ENCODE results near the gene GPR146. TPM values are rescaled to one million over a fixed set of nuclear protein-coding genes. Genes with fewer than 3 reads are reported as not detected.
A peak's percentile ranks its signal among the peaks of the same experiment; 100 is the strongest.

Gene GPR146
- total RNA-seq, 4 donors from 2014 or later: 8.7 to 49.4 (median 32.7) TPM

GRCh38 chr7:1065585-1066241 is 21.4 kb downstream of the GPR146 start:
- peaks cover 14 to 19% of the 10 kb centered on the region in 2 donors for H3K4me1 ChIP-seq
- H3K27me3 ChIP-seq: no peaks in the 10 kb centered on the region
- intact Hi-C loops (cut with DNase I): loop anchor here (2.0 kb wide), 1 partner anchor 73 kb away; no protein-coding TSS in a partner anchor
- TF ChIP-seq CTCF (IDR thresholded peaks at IDR 0.05) (peak; percentile 86 to 97 (median 92)), POLR2A (IDR thresholded peaks at IDR 0.05) (no peak)
- DNase-seq: peak; percentile 91
- 0 to 26% methylated on average over 2 to 15 of the region's 48 CpGs for WGBS, 2 donors
- peak overlapping the region in 1 of 3 donors; percentile 15 for H3K27ac ChIP-seq
- H3K4me3 ChIP-seq (replicated peaks in 1 of 3): no peak overlapping the region
- H3K9me3 ChIP-seq: no peaks in the 10 kb centered on the region
- H3K36me3 ChIP-seq: no peaks in the 10 kb centered on the region

- Histone ChIP-seq H3K9me3 (no peaks in the 10 kb centered on the region), H3K4me3 (replicated peaks in 1 of 3) (no peak overlapping the region), H3K27ac (peak overlapping the region in 1 of 3 donors; percentile 15), H3K4me1 (peaks cover 10 to 14% of the 10 kb centered on the region in 2 donors), H3K36me3 (no peaks in the 10 kb centered on the region), H3K27me3 (no peaks in the 10 kb centered on the region)
- TF ChIP-seq CTCF (IDR thresholded peaks at IDR 0.05) (no peak), POLR2A (IDR thresholded peaks at IDR 0.05) (no peak)
- 82 to 83% methylated on average over 7 to 21 of the region's 21 CpGs for WGBS, 2 donors
- intact Hi-C loops (cut with DNase I): loop anchor here (2.0 kb wide), 1 partner anchor 73 kb away; no protein-coding TSS in a partner anchor
- DNase-seq: no peak
Measured at GRCh38 chr7:1066242-1066588, 21.9 kb downstream of the GPR146 start.

- 86 to 90% methylated on average over 8 to 14 of the region's 14 CpGs for WGBS, 2 donors
- Histone ChIP-seq H3K4me1 (peaks cover 11 to 16% of the 10 kb centered on the region in 2 donors), H3K9me3 (no peaks in the 10 kb centered on the region), H3K27ac (no peak overlapping the region), H3K4me3 (replicated peaks in 1 of 3) (no peak overlapping the region), H3K36me3 (no peaks in the 10 kb centered on the region), H3K27me3 (no peaks in the 10 kb centered on the region)
- DNase-seq: no peak
- intact Hi-C loops (cut with DNase I): no loop called here
- TF ChIP-seq POLR2A (IDR thresholded peaks at IDR 0.05) (no peak), CTCF (IDR thresholded peaks at IDR 0.05) (no peak)
Measured at GRCh38 chr7:1068013-1068412, 23.7 kb downstream of the GPR146 start.

GRCh38 chr7:1068619-1069018 is 24.3 kb downstream of the GPR146 start:
- Histone ChIP-seq H3K4me3 (replicated peaks in 1 of 3) (no peak overlapping the region), H3K27ac (no peak overlapping the region), H3K36me3 (no peaks in the 10 kb centered on the region), H3K27me3 (no peaks in the 10 kb centered on the region), H3K4me1 (peaks cover 14 to 19% of the 10 kb centered on the region in 2 donors), H3K9me3 (no peaks in the 10 kb centered on the region)
- 82 to 84% methylated on average over 9 to 11 of the region's 11 CpGs for WGBS, 2 donors
- no peak for DNase-seq
- TF ChIP-seq POLR2A (IDR thresholded peaks at IDR 0.05) (no peak), CTCF (IDR thresholded peaks at IDR 0.05) (no peak)
- intact Hi-C loops (cut with DNase I): no loop called here

GRCh38 chr7:1070544-1071011 is 26.2 kb downstream of the GPR146 start:
- Histone ChIP-seq H3K4me1 (peaks cover 10 to 11% of the 10 kb centered on the region in 2 donors), H3K36me3 (no peaks in the 10 kb centered on the region), H3K27me3 (no peaks in the 10 kb centered on the region), H3K27ac (no peak overlapping the region), H3K4me3 (replicated peaks in 1 of 3) (no peak overlapping the region), H3K9me3 (no peaks in the 10 kb centered on the region)
- TF ChIP-seq CTCF (IDR thresholded peaks at IDR 0.05) (no peak), POLR2A (IDR thresholded peaks at IDR 0.05) (no peak)
- 95 to 97% methylated on average over 40 to 42 of the region's 42 CpGs for WGBS, 2 donors
- intact Hi-C loops (cut with DNase I): no loop called here
- no peak for DNase-seq

Measured in thyroid gland (tissue), 4 donors.